IPS DF 19.7 (cell line): ENCODE results near the gene NFKBIL1.
"Not testable (repeated sequence)": the region's sequence is repeated elsewhere in the genome, so short reads cannot be mapped to it uniquely, and the experiment has no call there.

Experiments
- DNase-seq: peaks from one replicate; pipeline ENCODE4 v3.0.0-alpha.2; 2013; ENCODE audit warnings: low read depth, low spot score

The NFKBIL1 gene

DNA sequence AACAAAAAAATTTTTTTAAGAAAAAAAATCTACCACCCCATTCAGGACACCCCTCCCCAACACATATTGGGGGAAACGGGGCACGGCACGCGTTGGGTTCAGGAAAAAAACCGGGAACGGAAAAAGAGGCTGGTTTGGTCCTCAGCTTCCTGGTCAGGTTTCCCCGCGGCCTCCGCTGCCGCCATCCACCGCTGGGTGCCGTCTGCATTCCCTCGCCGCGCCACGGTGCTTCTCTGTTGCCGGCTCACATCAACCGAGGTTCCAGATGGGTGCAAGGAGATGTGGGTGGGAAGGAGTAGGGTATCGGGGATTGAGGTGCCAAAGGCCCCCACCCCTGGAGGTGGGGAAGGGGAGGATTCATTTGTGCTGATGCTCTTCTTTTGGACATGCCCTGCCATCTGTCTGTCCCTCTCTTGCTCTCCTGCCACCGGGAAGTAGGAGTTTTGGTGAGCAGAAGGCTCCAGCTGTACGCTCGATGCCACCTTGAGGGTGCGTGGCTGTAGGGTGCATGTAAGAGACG, 12.8 kb upstream of the NFKBIL1 start:
- no peak for DNase-seq

- DNase-seq, result no peak
Measured at GRCh38 chr6:31535538-31536324, 11.7 kb upstream of the NFKBIL1 start.

GRCh38 chr6:31538805-31539400, 8.5 kb upstream of the NFKBIL1 start:
- no peak for DNase-seq

GRCh38 chr6:31540640-31541039, 6.8 kb upstream of the NFKBIL1 start:
- no peak for DNase-seq

- DNase-seq, result no peak
Measured at GRCh38 chr6:31541059-31541657, 6.2 kb upstream of the NFKBIL1 start.

DNA sequence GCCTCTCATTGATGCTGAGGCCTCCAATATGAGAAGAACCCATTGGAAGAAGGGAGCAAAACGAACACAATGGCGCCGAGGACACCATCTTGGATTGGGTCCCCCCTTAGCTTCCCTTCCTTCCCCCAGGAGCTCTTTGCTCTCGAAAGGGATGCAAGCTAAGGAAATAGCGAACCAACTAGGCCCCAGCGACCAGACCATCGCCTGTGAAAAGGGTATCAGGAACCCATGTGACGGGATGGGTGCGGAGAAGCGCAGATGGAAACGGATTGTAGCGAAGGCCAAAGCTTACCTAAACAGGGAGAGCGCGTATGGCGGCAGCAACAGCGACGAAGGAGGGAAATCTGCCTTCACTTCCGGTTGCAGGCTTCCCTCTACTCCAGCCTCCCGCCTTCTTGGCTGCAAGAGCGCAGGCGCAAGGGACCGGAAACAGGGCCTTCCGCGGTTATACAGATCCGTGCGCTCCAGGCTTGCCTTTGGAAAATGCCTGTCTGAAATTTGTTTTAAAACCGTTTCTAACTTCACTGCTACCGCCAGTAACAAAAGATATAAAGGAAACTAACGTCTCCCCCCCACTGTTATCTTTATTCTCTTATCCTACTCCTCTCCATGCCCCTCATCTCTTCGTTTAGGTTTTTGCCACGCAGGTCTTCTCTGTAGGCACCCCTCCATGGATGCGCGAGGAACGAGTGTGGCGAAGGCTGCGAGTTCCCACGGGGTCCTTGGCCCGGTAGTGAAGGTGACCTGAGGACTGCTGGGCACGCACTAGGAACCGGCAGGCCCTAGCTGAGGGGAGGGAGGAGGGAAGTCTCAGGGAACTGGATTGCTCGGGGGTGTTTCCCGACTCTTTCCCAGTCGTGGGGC, 5.5 kb upstream of the NFKBIL1 start, which contains the start of gene DDX39B:
TSS of gene DDX39B (minus strand) at position 346 of the 864 bp plus-strand sequence. CDS start 1,471 bp downstream, outside the sequence.
- DNase-seq, result peak; percentile 89

DNA sequence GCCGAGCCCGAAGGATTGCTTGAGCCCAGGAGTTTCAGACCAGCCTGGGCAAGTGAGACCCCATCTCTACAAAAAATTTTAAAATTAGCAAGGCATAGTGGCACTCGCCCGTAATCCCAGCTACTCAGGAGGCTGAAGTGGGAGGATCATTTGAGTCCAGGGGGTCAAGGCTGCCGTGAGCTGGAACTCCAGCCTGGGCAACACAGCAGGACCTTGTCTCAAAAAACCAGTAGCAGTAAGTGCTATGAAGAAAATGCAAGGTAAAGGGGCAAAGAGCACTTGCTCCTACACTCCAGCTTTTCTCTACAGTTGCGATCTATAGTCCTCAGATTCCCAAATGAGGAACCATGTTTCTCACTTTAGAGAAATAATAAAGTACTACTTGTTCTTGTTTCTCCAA, 3.8 kb upstream of the NFKBIL1 start:
- no peak for DNase-seq

- no peak for DNase-seq
Measured at GRCh38 chr6:31544676-31545075, 2.7 kb upstream of the NFKBIL1 start.

DNA sequence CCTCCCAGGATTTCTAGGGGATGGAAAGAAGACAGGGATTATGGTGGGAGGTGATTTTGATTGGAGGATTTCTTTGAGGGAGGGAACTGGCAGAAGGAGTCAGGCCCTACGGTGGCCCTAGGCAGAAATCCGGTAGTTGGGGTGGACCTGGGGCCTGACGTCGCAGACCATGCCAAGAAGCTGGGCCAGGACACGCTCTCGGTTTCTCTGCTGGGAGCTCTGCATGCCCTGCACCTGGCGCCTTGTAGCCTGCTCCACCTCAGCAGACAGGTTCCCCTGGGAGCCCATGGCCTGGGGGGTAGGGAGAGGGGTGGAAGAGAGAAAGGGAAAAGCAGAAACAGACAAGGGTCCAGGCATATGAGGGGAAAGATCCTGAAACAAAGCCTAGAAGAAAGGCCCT, 2.1 kb upstream of the NFKBIL1 start:
- no peak for DNase-seq

- DNase-seq, result peak; percentile 98
Measured at GRCh38 chr6:31546339-31546957, 960 bp upstream of the NFKBIL1 start, which contains the start of gene ATP6V1G2. Gene ATP6V1G2, minus strand, starts transcription at chr6:31546608. Its CDS starts 49 bp downstream, at chr6:31546559.

DNA sequence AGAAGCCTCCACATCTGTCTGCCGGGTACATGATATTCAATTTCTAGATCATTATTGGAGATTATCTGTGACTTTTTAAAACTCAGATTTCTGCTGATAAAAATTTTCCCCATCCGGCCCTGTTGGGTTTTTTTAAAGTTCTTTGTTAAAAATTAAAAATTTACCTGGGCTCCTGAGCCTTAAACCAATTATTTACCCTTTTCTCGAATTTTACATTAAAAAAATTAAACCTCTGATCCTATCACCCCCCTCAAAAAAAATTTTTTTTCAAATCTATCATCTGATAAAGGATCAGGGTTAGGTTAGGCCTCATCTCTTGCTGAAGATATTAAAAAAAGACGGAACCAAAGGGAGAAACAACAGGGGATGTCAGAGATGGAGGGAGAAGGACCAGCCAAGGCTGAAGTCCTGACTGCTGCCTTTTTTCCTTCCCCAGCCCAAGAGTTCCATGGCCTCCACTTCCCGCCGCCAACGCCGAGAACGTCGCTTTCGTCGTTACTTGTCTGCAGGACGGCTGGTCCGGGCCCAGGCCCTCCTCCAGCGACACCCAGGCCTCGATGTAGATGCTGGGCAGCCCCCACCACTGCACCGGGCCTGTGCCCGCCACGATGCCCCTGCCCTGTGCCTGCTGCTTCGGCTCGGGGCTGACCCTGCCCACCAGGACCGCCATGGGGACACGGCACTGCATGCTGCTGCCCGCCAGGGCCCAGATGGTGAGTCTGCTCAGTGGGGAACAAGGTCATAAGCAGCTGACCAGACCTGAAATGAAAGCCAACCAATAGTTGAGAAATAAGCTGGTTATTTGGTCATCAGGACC, 527 bp downstream of the NFKBIL1 start:
- no peak for DNase-seq

DNA sequence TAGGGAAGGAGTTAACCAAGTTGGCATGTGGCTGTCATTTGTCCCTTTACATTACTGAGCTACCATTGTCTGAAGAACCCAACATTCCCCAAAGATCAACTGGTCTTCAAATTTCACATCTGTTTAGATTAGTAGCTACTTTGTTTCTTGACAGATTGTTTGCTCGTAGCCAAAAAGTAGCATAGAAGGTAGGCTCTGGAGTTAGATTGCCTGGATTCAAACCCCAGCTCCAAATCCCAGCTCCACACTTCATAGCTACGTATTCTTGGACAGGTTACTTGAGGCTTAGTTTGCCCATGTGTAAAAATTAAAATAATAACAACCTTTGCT, 1.1 kb downstream of the NFKBIL1 start:
- no peak for DNase-seq

DNA sequence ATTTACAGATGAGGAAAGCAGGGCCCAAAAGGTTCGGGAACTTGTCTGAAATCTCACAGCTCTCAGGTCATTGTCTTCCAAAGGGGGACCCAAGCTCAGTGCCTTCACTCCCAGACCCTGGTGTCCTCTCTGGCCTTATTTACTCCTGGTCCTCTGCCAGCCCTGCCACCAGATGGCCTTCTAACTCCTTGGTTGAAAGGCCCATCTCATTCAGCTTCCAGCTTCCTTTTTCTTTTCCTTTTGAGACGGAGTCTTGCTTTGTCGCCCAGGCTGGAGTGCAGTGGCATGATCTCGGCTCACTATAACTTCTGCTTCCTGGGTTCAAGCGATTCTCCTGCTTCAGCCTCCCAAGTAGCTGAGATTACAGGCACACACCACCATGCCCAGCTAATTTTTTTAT, 4.0 kb downstream of the NFKBIL1 start:
- DNase-seq, result not testable (repeated sequence)

GRCh38 chr6:31556307-31556706, 8.9 kb downstream of the NFKBIL1 start:
- no peak for DNase-seq

GRCh38 chr6:31557443-31558317, 10.3 kb downstream of the NFKBIL1 start:
- no peak for DNase-seq

DNA sequence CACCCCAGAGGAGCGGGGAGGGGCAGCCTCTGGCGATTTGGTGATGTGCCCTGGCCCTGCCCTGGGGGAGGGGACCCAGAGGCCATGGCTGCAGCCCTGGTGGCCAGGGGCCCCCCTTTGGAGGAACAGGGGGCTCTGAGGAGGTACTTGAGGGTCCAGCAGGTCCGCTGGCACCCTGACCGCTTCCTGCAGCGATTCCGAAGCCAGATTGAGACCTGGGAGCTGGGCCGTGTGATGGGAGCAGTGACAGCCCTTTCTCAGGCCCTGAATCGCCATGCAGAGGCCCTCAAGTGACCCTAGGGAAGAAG, 10.9 kb downstream of the NFKBIL1 start:
- DNase-seq, result no peak

DNA sequence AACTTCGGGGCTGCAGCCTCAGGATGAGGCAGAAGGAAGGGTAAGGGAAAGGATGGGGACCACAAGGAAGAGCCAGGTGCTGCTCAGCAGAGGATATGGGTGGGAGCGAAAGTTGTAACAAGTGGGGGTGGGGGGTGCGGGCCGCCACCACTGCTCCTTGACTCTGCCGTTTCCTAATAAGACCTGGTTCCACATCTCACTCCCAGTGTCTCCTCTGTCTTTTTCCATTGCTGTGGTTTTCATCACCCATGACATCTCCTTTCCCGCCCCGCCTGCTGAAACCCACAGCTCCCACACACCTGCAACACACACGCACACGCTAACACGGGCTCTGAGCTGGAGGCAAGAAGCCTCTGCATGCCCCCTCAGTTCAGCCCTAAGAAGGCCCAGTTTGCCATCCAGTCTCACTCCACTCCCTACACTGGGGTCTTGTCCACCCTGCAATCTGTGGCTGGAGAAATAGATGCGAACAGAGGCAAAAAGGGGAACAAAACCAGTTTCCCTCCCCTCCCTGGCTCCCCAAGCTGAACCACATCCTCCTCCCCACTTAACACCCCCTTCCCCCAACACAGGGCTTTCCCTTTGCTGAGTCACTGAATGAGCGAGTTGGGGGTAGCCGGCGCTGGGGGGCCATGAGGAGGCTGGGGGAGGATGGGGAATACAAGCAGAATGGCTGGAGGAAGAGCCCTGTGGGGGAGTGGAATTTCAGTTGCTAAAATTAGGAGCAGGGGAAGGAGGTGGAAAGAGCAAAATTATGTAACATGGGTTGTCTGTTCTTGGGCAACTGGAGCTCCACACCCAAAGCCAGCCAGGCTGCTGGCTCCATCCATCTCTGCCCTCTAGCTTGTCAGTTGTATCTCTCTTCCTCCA, 11.5 kb downstream of the NFKBIL1 start:
- no peak for DNase-seq

GRCh38 chr6:31559606-31559957, 12.2 kb downstream of the NFKBIL1 start:
- no peak for DNase-seq
